HepG2 (cell line): Measurements from ENCODE around the gene GPBAR1. TPM values are rescaled to one million over a fixed set of nuclear protein-coding genes. Genes with fewer than 3 reads are reported as not detected.

Experiments
- ATAC-seq: fragments of 200-7000 bp; cut with Tn5 transposase; 3 replicates; pipeline ENCODE4 v1.9.1; 2020; ENCODE audit warnings: mild to moderate bottlenecking, moderate library complexity
- BruUV-seq: library from RNA; stranded (reverse); fragments of 400-500 nt; replicated peaks from 2 replicates; lab custom pipeline; 2021; lab: Mats Ljungman, UMichigan
- CTCF ChIA-PET: fragments of 300-600 bp; formaldehyde crosslinking; extraction: SDS; loops from one replicate; lab custom pipeline; 2021; ENCODE audit warnings: low total read pairs, inconsistent platforms, low intra/inter-chr PET ratio; lab: Yijun Ruan, JAX
- POLR2A ChIA-PET: fragments of 350-600 bp; sonication (Branson Sonifier 250); formaldehyde crosslinking; loops from one replicate; lab custom pipeline; 2020; ENCODE audit warnings: antibody characterized with exemption, inconsistent platforms; lab: Yijun Ruan, JAX
- DNase-seq: peaks from one replicate; pipeline ENCODE4 v3.0.0-alpha.2; 2015; ENCODE audit warnings: low spot score
- FAIRE-seq: peaks from 3 replicates; lab custom pipeline; 2011; peaks lifted over from hg19 to GRCh38; lab: Jason Lieb, UNC
- H2AFZ ChIP-seq: one replicate; pipeline ENCODE4 v1.6.1; 2011; ENCODE audit warnings: low read length, inconsistent platforms
- H3K27ac ChIP-seq: fragments of 300-600 bp; 3 replicates; pipeline ENCODE4 v1.8.0; 2011; ENCODE audit warnings: mixed run types, mild to moderate bottlenecking, mixed read lengths, low read length, inconsistent platforms; ENCODE audit not compliant: insufficient read depth; ENCODE audit errors: extremely low read length
- H3K27me3 ChIP-seq, 2 experiments: fragments of 200-600 bp in 1 of 2; 2 replicates in 1 of 2; 3 replicates in 1 of 2; pipeline versions ENCODE4 v1.6.0 to v1.8.0; 2011; ENCODE audit warnings: low read length in 2 of 2, mild to moderate bottlenecking in 2 of 2, moderate library complexity in 2 of 2, inconsistent platforms in 1 of 2; ENCODE audit not compliant: insufficient read depth in 2 of 2, control insufficient read depth in 1 of 2
- H3K36me3 ChIP-seq, 2 experiments: fragments of 200-600 bp in 1 of 2; replicated peaks in 1 of 2; 2 replicates in 1 of 2; 3 replicates in 1 of 2; pipeline versions ENCODE4 v1.5.1 to v1.8.0; 2011; ENCODE audit warnings: low read length in 2 of 2, inconsistent platforms in 1 of 2; ENCODE audit not compliant: insufficient read depth in 2 of 2, control insufficient read depth in 1 of 2
- H3K4me1 ChIP-seq: 2 replicates; pipeline ENCODE4 v1.5.1; 2012; ENCODE audit warnings: low read length, inconsistent platforms; ENCODE audit not compliant: insufficient read depth
- H3K4me2 ChIP-seq: 2 replicates; pipeline ENCODE4 v1.6.0; 2011; ENCODE audit warnings: low read depth, low read length, inconsistent platforms
- H3K4me3 ChIP-seq, 3 experiments: fragments of 200-600 bp in 1 of 3; sonication (generic), shearing (Covaris generic) in 1 of 3; replicated peaks in 1 of 3; 2 replicates each; pipeline ENCODE4 v1.5.1; 2011 to 2016; ENCODE audit warnings: low read length in 3 of 3, inconsistent platforms in 2 of 3, low read depth in 2 of 3, mild to moderate bottlenecking in 2 of 3, control low read depth in 1 of 3, mixed read lengths in 1 of 3; ENCODE audit not compliant: insufficient read depth in 1 of 3
- H3K79me2 ChIP-seq: one replicate; pipeline ENCODE4 v1.6.1; 2011; ENCODE audit warnings: low read length, inconsistent platforms; ENCODE audit not compliant: insufficient read depth
- H3K9ac ChIP-seq: 2 replicates; pipeline ENCODE4 v1.6.0; 2011; ENCODE audit warnings: mild to moderate bottlenecking, low read depth, low read length, inconsistent platforms; ENCODE audit not compliant: insufficient read depth
- H3K9me3 ChIP-seq: 2 replicates; pipeline ENCODE4 v1.5.1; 2012; ENCODE audit warnings: mild to moderate bottlenecking, low read length
- H4K20me1 ChIP-seq: 2 replicates; pipeline ENCODE4 v1.6.0; 2011; ENCODE audit warnings: inconsistent platforms, mild to moderate bottlenecking, low read length, moderate library complexity; ENCODE audit not compliant: insufficient read depth
- GATAD1 ChIP-seq: IDR thresholded peaks from 2 replicates; pipeline ENCODE4 v1.6.1; 2016; ENCODE audit warnings: missing genetic modification reagents, missing compliant biosample characterization
- ZNF10 ChIP-seq: sonication (generic); formaldehyde crosslinking; IDR thresholded peaks from 2 replicates; pipeline ENCODE4 v1.4.0; 2020; ENCODE audit warnings: mild to moderate bottlenecking, low read depth, missing genetic modification reagents, borderline replicate concordance
- ZNF205 ChIP-seq: IDR thresholded peaks from 2 replicates; pipeline ENCODE4 v1.6.1; 2018; ENCODE audit warnings: missing biosample characterization, missing genetic modification reagents
- ZNF432 ChIP-seq: sonication (generic); formaldehyde crosslinking; IDR thresholded peaks from 2 replicates; pipeline ENCODE4 v1.5.0; 2020; ENCODE audit warnings: missing genetic modification reagents, mild to moderate bottlenecking, borderline replicate concordance
- ZNF451 ChIP-seq: sonication (generic); formaldehyde crosslinking; IDR thresholded peaks from 2 replicates; pipeline ENCODE4 v1.5.0; 2020; ENCODE audit warnings: mild to moderate bottlenecking, missing genetic modification reagents
- ZNF572 ChIP-seq: sonication (generic); formaldehyde crosslinking; IDR thresholded peaks from 2 replicates; pipeline ENCODE4 v1.5.1; 2020; ENCODE audit warnings: mild to moderate bottlenecking, missing genetic modification reagents
- ZNF652 ChIP-seq: IDR thresholded peaks from 2 replicates; pipeline ENCODE4 v1.6.1; 2016; ENCODE audit warnings: low read depth, borderline replicate concordance
- ZNF687 ChIP-seq: sonication (generic); formaldehyde crosslinking; IDR thresholded peaks from 2 replicates; pipeline ENCODE4 v1.5.1; 2020; ENCODE audit warnings: mild to moderate bottlenecking, missing genetic modification reagents, moderate library complexity
- ZNF761 ChIP-seq: sonication (generic); formaldehyde crosslinking; conservative IDR thresholded peaks from 2 replicates; pipeline ENCODE4 v1.4.0; 2020; ENCODE audit warnings: mild to moderate bottlenecking, missing genetic modification reagents
- ZSCAN29 ChIP-seq: sonication (generic); formaldehyde crosslinking; conservative IDR thresholded peaks from 2 replicates; pipeline ENCODE4 v1.4.0; 2020; ENCODE audit warnings: mild to moderate bottlenecking, missing genetic modification reagents
- WGBS: methylation state at CpG from one replicate; pipeline ENCODE4 v1.1.6; 2017; ENCODE audit warnings: low lambda C conversion rate; 5-methylcytosine and 5-hydroxymethylcytosine counted together
- in situ Hi-C: cut with HindIII; loops from 2 replicates; pipeline ENCODE4 v1.10.0; 2017; ENCODE audit warnings: low pct_unique_long_range_greater_than_20kb; ENCODE audit not compliant: extremely low pct_ligation_motif_present
- intact Hi-C: fragments of 100-400 bp; cut with micrococcal nuclease; formaldehyde crosslinking; loops from one replicate; pipeline ENCODE4 v1.10.0; 2022; ENCODE audit not compliant: unreplicated experiment
- polyA plus RNA-seq, 8 experiments: library from polyadenylated mRNA; depleted of rRNA in 3 of 8; stranded (reverse) in 7 of 8; unstranded in 1 of 8; fragments of >200 nt; fragmentation: Illumina TruSeq in 4 of 8; extraction: Trizol in 4 of 8; gene quantifications; 2 replicates each; pipeline versions ENCODE4 v1.2.1 to v1.2.3, GENCODE V29; 2011 to 2016; ENCODE audit warnings: low read depth in 4 of 8, missing spikeins in 1 of 8, mixed read lengths in 1 of 8; ENCODE audit not compliant: insufficient read depth in 1 of 8
- total RNA-seq, 5 experiments: library from RNA; depleted of rRNA; stranded (reverse); fragments of >200 nt; fragmentation: Illumina TruSeq; extraction: Trizol; gene quantifications; 2 replicates each; pipeline ENCODE4 v1.2.3, GENCODE V29; 2016; ENCODE audit warnings: low read depth in 1 of 5
- TF ChIP-seq, protein P1 (sequence below): sonication (generic); formaldehyde crosslinking; IDR thresholded peaks from 2 replicates; pipeline ENCODE4; 2020; ENCODE audit warnings: missing genetic modification reagents, mild to moderate bottlenecking, borderline replicate concordance
- TF ChIP-seq, protein P2 (sequence below): sonication (generic); formaldehyde crosslinking; IDR thresholded peaks from 2 replicates; pipeline ENCODE4 v1.4.0; 2020; ENCODE audit warnings: mild to moderate bottlenecking, missing genetic modification reagents

Gene GPBAR1
- total and polyA plus RNA-seq, 2 of the 13 experiments (the other 11 are each of a cell fraction or from before 2014, with no cell fraction given): 0.05 to 0.09 TPM

DNA sequence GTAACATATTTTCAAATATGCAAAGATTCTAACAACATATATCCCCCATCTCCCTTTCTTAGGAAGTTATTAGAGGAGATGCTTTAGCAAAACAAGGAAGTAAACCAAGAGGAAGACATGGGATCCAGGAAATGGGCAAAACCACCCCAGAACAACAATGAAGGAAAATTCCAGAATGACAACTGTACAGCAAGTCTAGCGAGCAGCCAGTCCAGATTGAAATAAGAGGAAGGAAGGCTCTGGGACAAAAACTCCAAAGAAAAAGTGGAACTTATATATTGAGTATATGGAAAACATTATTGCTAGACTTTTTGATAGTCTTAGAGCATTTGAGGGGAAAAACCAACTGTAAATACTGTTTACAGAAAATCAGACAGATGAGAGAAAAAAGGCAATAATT is 46.7 kb upstream of the GPBAR1 start:
- Histone ChIP-seq H3K79me2 (peaks cover 20% of the 10 kb centered on the region), H3K27ac (no peak overlapping the region), H2AFZ (no peak overlapping the region), H3K9ac (no peak overlapping the region), H3K36me3 (no peaks in the 10 kb centered on the region), H3K9me3 (no peaks in the 10 kb centered on the region), H3K27me3 (no peaks in the 10 kb centered on the region; a peak in 2 of 5 replicates), H4K20me1 (0 out of 2 replicates have a peak, but pooled peaks cover 8% of the 10 kb centered on the region), H3K4me3 (no peak overlapping the region), H3K4me2 (no peak overlapping the region), H3K4me1 (peaks cover 22% of the 10 kb centered on the region)
- WGBS: 86% methylated on average over 1 of the region's 1 CpG
- DNase-seq (no peak), ATAC-seq (no peak), FAIRE-seq (no peak)
- intact Hi-C loops (no loop called here), in situ Hi-C loops (no loop called here)
- TF ChIP-seq, protein P1, sequence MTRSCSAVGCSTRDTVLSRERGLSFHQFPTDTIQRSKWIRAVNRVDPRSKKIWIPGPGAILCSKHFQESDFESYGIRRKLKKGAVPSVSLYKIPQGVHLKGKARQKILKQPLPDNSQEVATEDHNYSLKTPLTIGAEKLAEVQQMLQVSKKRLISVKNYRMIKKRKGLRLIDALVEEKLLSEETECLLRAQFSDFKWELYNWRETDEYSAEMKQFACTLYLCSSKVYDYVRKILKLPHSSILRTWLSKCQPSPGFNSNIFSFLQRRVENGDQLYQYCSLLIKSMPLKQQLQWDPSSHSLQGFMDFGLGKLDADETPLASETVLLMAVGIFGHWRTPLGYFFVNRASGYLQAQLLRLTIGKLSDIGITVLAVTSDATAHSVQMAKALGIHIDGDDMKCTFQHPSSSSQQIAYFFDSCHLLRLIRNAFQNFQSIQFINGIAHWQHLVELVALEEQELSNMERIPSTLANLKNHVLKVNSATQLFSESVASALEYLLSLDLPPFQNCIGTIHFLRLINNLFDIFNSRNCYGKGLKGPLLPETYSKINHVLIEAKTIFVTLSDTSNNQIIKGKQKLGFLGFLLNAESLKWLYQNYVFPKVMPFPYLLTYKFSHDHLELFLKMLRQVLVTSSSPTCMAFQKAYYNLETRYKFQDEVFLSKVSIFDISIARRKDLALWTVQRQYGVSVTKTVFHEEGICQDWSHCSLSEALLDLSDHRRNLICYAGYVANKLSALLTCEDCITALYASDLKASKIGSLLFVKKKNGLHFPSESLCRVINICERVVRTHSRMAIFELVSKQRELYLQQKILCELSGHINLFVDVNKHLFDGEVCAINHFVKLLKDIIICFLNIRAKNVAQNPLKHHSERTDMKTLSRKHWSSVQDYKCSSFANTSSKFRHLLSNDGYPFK: no peak
- TF ChIP-seq ZSCAN29 (CRISPR knock-in tag) (no peak), ZNF432 (CRISPR knock-in tag) (no peak), ZNF451 (CRISPR knock-in tag) (no peak), ZNF10 (CRISPR knock-in tag) (no peak), ZNF652 (CRISPR knock-in tag) (no peak), ZNF205 (CRISPR knock-in tag) (no peak), ZNF761 (no peak), ZNF572 (CRISPR knock-in tag) (no peak), ZNF687 (no peak), GATAD1 (CRISPR knock-in tag) (no peak)
- TF ChIP-seq, protein P2, sequence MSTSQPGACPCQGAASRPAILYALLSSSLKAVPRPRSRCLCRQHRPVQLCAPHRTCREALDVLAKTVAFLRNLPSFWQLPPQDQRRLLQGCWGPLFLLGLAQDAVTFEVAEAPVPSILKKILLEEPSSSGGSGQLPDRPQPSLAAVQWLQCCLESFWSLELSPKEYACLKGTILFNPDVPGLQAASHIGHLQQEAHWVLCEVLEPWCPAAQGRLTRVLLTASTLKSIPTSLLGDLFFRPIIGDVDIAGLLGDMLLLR: no peak
- ChIA-PET CTCF (no interaction called here), POLR2A (no interaction called here)
- no TSS peak for BruUV-seq
